AG09309 (cell line): ENCODE results near the gene TCFL5.

ENCODE experiments used
- DNase-seq: peaks from one replicate; pipeline ENCODE4 v3.0.0-alpha.2; 2010; ENCODE audit warnings: low read depth
- H3K4me3 ChIP-seq: 2 replicates; pipeline ENCODE4 v1.5.1; 2011; ENCODE audit warnings: mild to moderate bottlenecking, low read depth, low read length, moderate library complexity; ENCODE audit not compliant: control insufficient read depth
- TF ChIP-seq, protein P1 (sequence below): IDR thresholded peaks from 2 replicates; pipeline ENCODE4 v1.5.1; 2011; ENCODE audit warnings: mild to moderate bottlenecking, low read depth, low read length, inconsistent platforms; ENCODE audit not compliant: insufficient read depth, control insufficient read depth; ENCODE audit errors: missing control alignments

The TCFL5 gene

DNA sequence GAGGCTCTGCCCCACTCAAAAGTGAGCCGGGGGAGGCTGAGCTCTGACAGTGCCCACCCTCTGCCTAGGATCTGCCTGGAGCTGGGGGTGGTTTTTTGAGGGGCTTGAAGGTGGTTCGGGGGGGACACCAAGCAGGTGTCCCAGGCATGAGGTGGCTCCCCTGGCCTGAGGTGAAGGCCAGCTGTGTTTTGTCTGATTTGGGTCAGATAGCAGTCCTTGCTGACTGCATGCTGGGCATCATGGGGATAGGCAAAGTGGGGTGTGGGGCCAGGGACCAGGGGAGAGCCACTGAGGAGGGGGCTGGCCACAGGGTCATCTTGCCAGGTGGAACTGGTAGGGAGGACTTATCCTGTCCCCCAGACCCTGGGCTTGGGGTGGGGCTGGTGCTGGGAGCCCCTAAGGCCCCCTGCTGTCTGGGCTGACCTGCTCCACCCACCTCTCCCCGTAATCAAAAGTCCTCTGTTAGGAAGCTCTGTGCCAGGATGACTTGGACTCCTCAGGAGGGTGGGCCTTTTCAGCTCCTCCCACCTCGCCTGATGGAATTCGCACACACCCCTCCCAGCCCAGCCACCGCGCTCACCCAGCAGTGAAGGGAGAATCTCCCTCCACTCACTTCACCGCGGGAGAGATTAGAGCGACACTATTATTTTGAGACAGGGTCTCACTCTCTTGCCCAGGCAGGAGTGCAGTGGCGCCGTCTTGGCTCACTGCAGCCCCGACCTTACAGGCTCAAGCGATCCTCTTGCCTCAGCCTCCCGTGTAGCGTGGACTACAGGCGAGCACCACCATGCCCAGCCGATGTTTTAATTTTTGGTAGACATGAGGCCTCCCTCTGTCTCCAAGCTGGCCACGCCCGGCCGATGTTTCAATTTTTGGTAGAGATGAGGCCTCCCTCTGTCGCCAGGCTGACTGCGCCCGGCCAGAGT, 46.3 kb downstream of the TCFL5 start:
- no peak overlapping the region for H3K4me3 ChIP-seq
- no peak for DNase-seq
- TF ChIP-seq, protein P1, sequence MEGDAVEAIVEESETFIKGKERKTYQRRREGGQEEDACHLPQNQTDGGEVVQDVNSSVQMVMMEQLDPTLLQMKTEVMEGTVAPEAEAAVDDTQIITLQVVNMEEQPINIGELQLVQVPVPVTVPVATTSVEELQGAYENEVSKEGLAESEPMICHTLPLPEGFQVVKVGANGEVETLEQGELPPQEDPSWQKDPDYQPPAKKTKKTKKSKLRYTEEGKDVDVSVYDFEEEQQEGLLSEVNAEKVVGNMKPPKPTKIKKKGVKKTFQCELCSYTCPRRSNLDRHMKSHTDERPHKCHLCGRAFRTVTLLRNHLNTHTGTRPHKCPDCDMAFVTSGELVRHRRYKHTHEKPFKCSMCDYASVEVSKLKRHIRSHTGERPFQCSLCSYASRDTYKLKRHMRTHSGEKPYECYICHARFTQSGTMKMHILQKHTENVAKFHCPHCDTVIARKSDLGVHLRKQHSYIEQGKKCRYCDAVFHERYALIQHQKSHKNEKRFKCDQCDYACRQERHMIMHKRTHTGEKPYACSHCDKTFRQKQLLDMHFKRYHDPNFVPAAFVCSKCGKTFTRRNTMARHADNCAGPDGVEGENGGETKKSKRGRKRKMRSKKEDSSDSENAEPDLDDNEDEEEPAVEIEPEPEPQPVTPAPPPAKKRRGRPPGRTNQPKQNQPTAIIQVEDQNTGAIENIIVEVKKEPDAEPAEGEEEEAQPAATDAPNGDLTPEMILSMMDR = no peak

DNA sequence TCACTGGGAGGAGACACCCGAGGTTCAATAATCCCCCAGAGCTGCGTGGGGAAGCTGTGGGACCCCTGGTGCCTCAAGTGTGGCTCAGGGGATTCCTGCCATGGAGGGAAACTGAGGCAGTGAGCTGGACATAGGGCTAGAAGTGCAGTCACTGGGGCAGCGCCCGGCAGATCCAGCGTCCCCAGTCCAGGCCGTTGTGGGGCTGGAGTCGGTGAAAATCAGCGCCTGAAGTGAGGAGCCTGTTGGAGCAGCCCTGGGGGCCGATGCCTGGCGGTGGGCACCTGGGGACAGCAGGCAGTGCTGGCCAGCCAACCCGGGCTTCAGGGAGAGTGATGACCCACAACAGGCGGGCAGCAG, 46.9 kb downstream of the TCFL5 start:
- TF ChIP-seq, protein P1 = no peak

DNA sequence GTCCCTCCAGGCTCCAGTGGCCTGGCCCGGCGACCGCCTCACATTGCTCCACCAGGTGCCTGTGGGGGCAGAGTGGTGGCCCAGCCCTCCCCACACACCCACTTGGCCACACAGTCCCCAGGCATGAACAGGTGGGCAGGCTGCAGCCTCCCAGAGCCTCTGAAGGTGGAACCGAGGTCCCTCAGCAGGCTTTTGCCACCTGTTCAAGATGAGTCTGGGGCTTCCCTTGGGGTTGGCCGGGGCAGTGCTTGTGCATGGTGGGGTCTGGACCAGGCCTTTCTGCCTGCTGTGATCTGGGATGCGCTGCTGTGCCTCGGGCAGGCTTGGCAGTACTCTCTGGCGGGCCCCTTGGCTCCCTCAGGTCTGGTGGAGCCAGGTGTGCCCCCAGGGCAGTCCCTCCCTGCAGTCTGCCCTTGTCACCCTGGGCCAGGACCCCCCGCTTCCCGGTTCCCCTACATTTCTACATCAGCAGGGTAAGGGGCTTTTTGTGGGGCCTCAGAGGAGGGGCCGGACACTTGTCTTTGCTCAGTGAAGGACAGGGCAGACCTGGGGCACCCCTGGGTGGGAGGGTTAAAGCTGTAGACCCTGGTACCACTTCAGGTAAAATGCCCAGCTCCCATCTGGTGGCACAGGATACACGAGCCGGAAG, 47.4 kb downstream of the TCFL5 start:
- H3K4me3 ChIP-seq = no peak overlapping the region
- DNase-seq = no peak
- TF ChIP-seq, protein P1 = no peak

More for the DNA sequence above, 46.9 kb downstream of the TCFL5 start:
- no peak overlapping the region for H3K4me3 ChIP-seq
- no peak for DNase-seq

DNA sequence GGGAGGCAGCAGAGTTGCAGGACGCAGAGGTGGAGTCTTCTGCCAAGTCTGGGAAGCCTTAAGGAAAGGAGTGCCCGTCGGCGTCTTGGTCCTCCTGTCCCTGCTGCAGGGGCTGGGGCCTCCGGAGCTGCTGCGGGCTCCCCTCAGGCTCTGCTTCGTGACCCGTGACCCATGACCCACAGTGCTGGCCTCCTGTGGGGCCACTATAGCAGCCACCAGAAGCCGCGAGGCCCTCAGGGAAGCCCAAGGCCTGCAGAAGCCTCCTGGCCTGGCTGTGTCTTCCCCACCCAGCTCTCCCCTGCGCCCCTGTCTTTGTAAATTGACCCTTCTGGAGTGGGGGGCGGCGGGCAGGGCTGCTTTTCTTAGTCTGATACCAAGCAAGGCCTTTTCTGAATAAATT, 48.0 kb downstream of the TCFL5 start:
- TF ChIP-seq, protein P1 = no peak
- H3K4me3 ChIP-seq = no peak overlapping the region

DNA sequence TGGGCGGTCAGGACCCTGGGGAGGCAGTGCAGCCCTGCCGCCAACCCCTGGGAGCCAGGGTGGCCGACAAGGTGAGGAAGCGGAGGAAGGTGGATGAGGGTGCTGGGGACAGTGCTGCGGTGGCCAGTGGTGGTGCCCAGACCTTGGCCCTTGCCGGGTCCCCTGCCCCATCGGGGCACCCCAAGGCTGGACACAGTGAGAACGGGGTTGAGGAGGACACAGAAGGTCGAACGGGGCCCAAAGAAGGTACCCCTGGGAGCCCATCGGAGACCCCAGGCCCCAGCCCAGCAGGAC, 48.8 kb downstream of the TCFL5 start:
- no peak for DNase-seq
- TF ChIP-seq, protein P1 = no peak
- no peak overlapping the region for H3K4me3 ChIP-seq

More for the DNA sequence above, 48.0 kb downstream of the TCFL5 start:
- no peak for DNase-seq

DNA sequence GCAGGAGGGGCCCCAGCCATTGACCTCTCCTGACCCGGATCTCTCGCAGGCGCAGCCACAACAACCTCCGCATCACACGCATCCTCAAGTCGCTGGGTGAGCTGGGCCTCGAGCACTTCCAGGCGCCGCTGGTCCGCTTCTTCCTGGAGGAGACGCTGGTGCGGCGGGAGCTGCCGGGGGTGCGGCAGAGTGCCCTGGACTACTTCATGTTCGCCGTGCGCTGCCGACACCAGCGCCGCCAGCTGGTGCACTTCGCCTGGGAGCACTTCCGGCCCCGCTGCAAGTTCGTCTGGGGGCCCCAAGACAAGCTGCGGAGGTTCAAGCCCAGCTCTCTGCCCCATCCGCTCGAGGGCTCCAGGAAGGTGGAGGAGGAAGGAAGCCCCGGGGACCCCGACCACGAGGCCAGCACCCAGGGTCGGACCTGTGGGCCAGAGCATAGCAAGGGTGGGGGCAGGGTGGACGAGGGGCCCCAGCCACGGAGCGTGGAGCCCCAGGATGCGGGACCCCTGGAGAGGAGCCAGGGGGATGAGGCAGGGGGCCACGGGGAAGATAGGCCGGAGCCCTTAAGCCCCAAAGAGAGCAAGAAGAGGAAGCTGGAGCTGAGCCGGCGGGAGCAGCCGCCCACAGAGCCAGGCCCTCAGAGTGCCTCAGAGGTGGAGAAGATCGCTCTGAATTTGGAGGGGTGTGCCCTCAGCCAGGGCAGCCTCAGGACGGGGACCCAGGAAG, 49.3 kb downstream of the TCFL5 start:
- no peak overlapping the region for H3K4me3 ChIP-seq
- TF ChIP-seq, protein P1 = no peak
- no peak for DNase-seq
